Esophagus muscularis mucosa (tissue), 4 donors: ENCODE measurements around the gene FBN1. TPM values are rescaled to one million over a fixed set of nuclear protein-coding genes. Genes with fewer than 3 reads are reported as not detected.

Source experiments
- DNase-seq: peaks from one replicate; pipeline ENCODE4 v3.0.0-alpha.2; 2017; ENCODE audit errors: extremely low spot score
- H3K27ac ChIP-seq, 4 donors: fragments of 200-600 bp; sonication (generic); replicated peaks in 1 of 4; 1 replicate in 3 of 4; 2 replicates in 1 of 4; pipeline ENCODE4 v1.5.1; 2016 to 2019; ENCODE audit warnings: mild to moderate bottlenecking in 1 of 4
- H3K27me3 ChIP-seq, 4 donors: fragments of 200-600 bp; sonication (generic); one replicate each; pipeline versions ENCODE4 v1.5.1 to v1.6.0; 2016 to 2019
- H3K36me3 ChIP-seq, 4 donors: fragments of 200-600 bp; sonication (generic); one replicate each; pipeline ENCODE4 v1.5.1; 2016 to 2019
- H3K4me1 ChIP-seq, 4 donors: fragments of 200-600 bp; sonication (generic); one replicate each; pipeline ENCODE4 v1.5.1; 2016 to 2019
- H3K4me3 ChIP-seq, 4 donors: fragments of 200-600 bp; sonication (generic); 1 replicate in 2 of 4; 2 replicates in 2 of 4; pipeline ENCODE4 v1.5.1; 2016 to 2019; ENCODE audit warnings: mild to moderate bottlenecking in 4 of 4, moderate library complexity in 1 of 4
- H3K9me3 ChIP-seq, 4 donors: fragments of 200-600 bp; sonication (generic); 1 replicate in 3 of 4; 2 replicates in 1 of 4; pipeline ENCODE4 v1.5.1; 2016 to 2019
- EP300 ChIP-seq: sonication (generic); formaldehyde crosslinking; IDR thresholded peaks from one replicate; pipeline ENCODE4 v1.6.1; 2017; ENCODE audit warnings: antibody characterized with exemption
- POLR2A ChIP-seq: fragments of 450-650 bp; IDR thresholded peaks from one replicate; pipeline ENCODE4 v1.6.1; 2017; ENCODE audit warnings: antibody characterized with exemption, moderate library complexity, mild to moderate bottlenecking, low read depth
- POLR2AphosphoS5 ChIP-seq, 2 donors: sonication (generic); formaldehyde crosslinking; IDR thresholded peaks; one replicate each; pipeline ENCODE4 v1.6.1; 2017; ENCODE audit warnings: antibody characterized with exemption in 2 of 2
- WGBS: methylation state at CpG from one replicate; pipeline ENCODE4 v1.1.5; 2018; 5-methylcytosine and 5-hydroxymethylcytosine counted together
- intact Hi-C: fragments of 100-400 bp; cut with DNase I; formaldehyde crosslinking; loops from one replicate; pipeline ENCODE4 v1.15.1; 2023
- total RNA-seq, 4 donors: library from RNA; depleted of rRNA; stranded (reverse); fragments of >200 nt; gene quantifications; one replicate each; pipeline versions ENCODE4 v1.1.0 to v1.2.1, GENCODE V29; 2016
- TF ChIP-seq, protein P1 (sequence below), 3 experiments: fragments of 200-600 bp in 2 of 3; fragments of 450-650 bp in 1 of 3; sonication (generic) in 2 of 3; IDR thresholded peaks; one replicate each; pipeline ENCODE4 v1.5.1; 2017 to 2019; ENCODE audit warnings: antibody characterized with exemption in 3 of 3, mild to moderate bottlenecking in 2 of 3, moderate library complexity in 1 of 3

The FBN1 gene
- total RNA-seq, 4 donors from 2014 or later = 159 to 253 (median 226) TPM

DNA sequence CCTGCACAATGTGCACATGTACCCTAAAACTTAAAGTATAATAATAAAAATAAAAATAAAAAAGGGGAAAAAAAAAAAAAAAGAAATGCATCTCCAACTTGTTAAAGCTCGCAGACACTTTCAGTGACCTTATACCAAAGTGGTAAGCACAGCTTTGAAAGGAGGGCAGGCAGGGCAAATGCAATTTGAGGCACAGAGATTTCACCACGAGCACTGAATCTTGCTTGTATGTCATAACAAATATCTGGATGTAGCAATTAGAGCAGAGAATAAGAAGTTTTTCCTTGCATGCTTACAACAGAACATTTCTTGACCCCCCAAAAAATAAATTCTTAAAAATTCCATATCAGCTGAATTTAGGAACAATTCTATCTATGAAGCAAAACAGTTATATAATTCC, 66.5 kb downstream of the FBN1 start:
- TF ChIP-seq, protein P1, sequence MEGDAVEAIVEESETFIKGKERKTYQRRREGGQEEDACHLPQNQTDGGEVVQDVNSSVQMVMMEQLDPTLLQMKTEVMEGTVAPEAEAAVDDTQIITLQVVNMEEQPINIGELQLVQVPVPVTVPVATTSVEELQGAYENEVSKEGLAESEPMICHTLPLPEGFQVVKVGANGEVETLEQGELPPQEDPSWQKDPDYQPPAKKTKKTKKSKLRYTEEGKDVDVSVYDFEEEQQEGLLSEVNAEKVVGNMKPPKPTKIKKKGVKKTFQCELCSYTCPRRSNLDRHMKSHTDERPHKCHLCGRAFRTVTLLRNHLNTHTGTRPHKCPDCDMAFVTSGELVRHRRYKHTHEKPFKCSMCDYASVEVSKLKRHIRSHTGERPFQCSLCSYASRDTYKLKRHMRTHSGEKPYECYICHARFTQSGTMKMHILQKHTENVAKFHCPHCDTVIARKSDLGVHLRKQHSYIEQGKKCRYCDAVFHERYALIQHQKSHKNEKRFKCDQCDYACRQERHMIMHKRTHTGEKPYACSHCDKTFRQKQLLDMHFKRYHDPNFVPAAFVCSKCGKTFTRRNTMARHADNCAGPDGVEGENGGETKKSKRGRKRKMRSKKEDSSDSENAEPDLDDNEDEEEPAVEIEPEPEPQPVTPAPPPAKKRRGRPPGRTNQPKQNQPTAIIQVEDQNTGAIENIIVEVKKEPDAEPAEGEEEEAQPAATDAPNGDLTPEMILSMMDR (IDR thresholded peaks at IDR 0.05) = no peak
- TF ChIP-seq EP300 = no peak
- no peak for TF ChIP-seq POLR2A
- TF ChIP-seq POLR2AphosphoS5 (IDR thresholded peaks at IDR 0.05) = no peak
- H3K27ac ChIP-seq = peak overlapping the region in 2 of 4 donors; percentile 42 to 64
- WGBS = 87% methylated on average over 2 of the region's 2 CpGs

DNA sequence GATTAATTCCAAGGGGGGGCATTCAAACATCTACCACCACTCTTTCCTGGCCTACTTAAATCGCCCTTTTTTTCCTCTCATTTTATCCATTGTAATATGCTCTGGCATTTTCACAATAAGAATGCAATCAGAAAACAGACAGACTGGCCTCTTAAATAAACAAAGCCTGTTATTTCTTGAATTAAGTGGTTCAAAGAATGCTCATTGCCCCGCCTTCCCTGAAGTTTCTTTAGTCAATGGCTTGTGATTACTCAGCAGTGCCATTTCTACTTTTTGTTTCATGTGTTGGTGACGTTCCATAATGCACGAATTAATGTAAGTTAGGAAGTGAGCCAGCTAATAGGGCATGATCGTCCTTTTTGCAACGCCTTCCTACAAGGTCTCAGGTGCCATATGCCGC, 68.0 kb downstream of the FBN1 start:
- no peaks in the 10 kb centered on the region for H3K27me3 ChIP-seq
- no peak overlapping the region for H3K4me3 ChIP-seq
- no peaks in the 10 kb centered on the region for H3K9me3 ChIP-seq
- WGBS = 89% methylated on average over 7 of the region's 7 CpGs
- no peak for DNase-seq
- H3K4me1 ChIP-seq = peaks cover 5 to 64% (median 58%) of the 10 kb centered on the region in 4 donors
- TF ChIP-seq POLR2A (no peak), EP300 (no peak), POLR2AphosphoS5 (IDR thresholded peaks at IDR 0.05) (no peak)
- TF ChIP-seq, protein P1 (IDR thresholded peaks at IDR 0.05) = no peak
- intact Hi-C loops = no loop called here
- H3K36me3 ChIP-seq = peaks cover 0 to 13% (median 3%) of the 10 kb centered on the region in 4 donors
- no peak overlapping the region for H3K27ac ChIP-seq

More for the DNA sequence above, 66.5 kb downstream of the FBN1 start:
- DNase-seq = no peak
- no peaks in the 10 kb centered on the region for H3K9me3 ChIP-seq
- H3K36me3 ChIP-seq = peaks cover 0 to 9% (median 2%) of the 10 kb centered on the region in 4 donors
- intact Hi-C loops = no loop called here
- no peak overlapping the region for H3K4me3 ChIP-seq
- no peaks in the 10 kb centered on the region for H3K27me3 ChIP-seq
- peaks cover 5 to 72% (median 59%) of the 10 kb centered on the region in 4 donors for H3K4me1 ChIP-seq

DNA sequence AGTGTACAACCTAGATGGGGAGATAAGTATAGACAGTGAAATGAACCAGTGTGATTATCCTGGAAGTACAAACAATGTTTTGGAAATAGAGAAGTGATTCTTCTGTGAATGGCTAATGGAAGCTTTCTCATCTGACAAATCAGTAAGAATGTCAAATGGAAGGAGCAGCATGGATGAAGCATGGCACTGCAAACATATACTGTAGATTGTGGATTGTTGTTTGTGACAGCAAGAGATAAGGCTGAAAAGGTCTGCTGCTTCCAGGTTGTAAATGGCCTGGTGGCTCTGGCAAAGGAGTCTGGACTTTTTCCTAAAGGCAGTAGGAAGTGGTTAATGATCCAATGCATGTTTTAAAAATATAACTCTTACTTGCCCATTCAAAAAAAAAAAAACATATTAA, 71.3 kb downstream of the FBN1 start:
- Histone ChIP-seq H3K27me3 (no peaks in the 10 kb centered on the region), H3K9me3 (no peaks in the 10 kb centered on the region), H3K4me3 (no peak overlapping the region), H3K36me3 (peaks cover 0 to 13% (median 3%) of the 10 kb centered on the region in 4 donors), H3K4me1 (peaks cover 6 to 42% (median 34%) of the 10 kb centered on the region in 4 donors), H3K27ac (no peak overlapping the region)
- no peak for DNase-seq
- TF ChIP-seq EP300 (no peak), POLR2A (no peak), POLR2AphosphoS5 (IDR thresholded peaks at IDR 0.05) (no peak)
- TF ChIP-seq, protein P1 (IDR thresholded peaks at IDR 0.05) = no peak
- intact Hi-C loops = no loop called here

DNA sequence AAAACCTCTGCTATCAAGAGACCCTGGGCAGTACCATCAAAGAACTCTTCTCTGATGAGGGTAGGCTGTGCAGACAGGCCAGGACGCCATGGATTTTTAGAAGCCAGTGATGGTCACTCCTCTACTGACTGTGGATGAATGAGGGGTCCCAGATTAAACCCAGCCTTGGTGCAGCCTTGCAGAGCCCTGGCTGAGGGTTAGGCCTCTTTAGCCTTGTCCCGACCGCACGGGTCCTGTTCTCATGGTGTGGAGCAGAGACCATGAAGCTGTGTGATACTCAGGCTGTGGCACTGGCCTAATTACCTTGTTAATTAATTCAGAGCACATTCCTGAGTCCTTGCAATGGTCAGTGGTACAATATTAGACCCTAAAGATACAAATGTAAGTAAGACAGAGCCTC, 71.7 kb downstream of the FBN1 start:
- TF ChIP-seq, protein P1 (IDR thresholded peaks at IDR 0.05) = no peak
- no peak for TF ChIP-seq POLR2A
- TF ChIP-seq EP300 = no peak
- no peak for TF ChIP-seq POLR2AphosphoS5 (IDR thresholded peaks at IDR 0.05)
- intact Hi-C loops = no loop called here
- 88% methylated on average over 4 of the region's 4 CpGs for WGBS

DNA sequence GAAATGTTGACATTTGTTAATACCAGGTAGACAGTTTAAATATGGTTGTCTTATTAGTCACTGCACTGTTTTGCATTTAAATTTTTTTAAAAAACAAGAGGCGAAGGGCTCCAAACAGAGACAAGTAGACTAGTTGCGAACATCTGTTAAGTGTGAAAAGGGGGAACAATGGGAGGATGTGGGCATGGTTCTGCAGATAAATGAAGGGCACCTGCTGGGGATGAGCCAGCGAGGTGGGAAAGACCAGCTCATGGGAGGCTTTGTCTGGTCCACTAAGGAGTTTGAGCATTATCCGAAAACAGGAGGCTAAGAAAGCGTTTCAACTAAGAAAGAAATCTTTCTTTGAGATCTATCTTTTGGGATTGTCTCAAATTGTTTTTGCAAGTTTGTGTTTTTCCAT, 72.7 kb downstream of the FBN1 start:
- no peak for DNase-seq
- H3K27me3 ChIP-seq = no peaks in the 10 kb centered on the region
- intact Hi-C loops = no loop called here
- peaks cover 6 to 35% (median 29%) of the 10 kb centered on the region in 4 donors for H3K4me1 ChIP-seq
- no peaks in the 10 kb centered on the region for H3K9me3 ChIP-seq
- no peak overlapping the region for H3K27ac ChIP-seq
- H3K36me3 ChIP-seq = peaks cover 0 to 13% (median 3%) of the 10 kb centered on the region in 4 donors
- no peak overlapping the region for H3K4me3 ChIP-seq
- TF ChIP-seq, protein P1 (IDR thresholded peaks at IDR 0.05) = no peak
- TF ChIP-seq EP300 (no peak), POLR2AphosphoS5 (IDR thresholded peaks at IDR 0.05) (no peak), POLR2A (no peak)
- WGBS = 92% methylated on average over 5 of the region's 5 CpGs

More for the DNA sequence above, 71.7 kb downstream of the FBN1 start:
- Histone ChIP-seq H3K27ac (no peak overlapping the region), H3K36me3 (peaks cover 0 to 13% (median 3%) of the 10 kb centered on the region in 4 donors), H3K4me1 (peaks cover 6 to 38% (median 30%) of the 10 kb centered on the region in 4 donors), H3K27me3 (no peaks in the 10 kb centered on the region), H3K4me3 (no peak overlapping the region), H3K9me3 (no peaks in the 10 kb centered on the region)
- DNase-seq = no peak
